NT2/D1 (cell line): Measurements from ENCODE around the gene SUSD3.
"Not testable (repeated sequence)": the region's sequence is repeated elsewhere in the genome, so short reads cannot be mapped to it uniquely, and the experiment has no call there.

ENCODE experiments used
- DNase-seq: peaks from one replicate; pipeline ENCODE4 v3.0.0-alpha.2; 2011; ENCODE audit warnings: low read depth, low spot score
- H3K27me3 ChIP-seq: 2 replicates; pipeline ENCODE4 v1.6.0; 2011; ENCODE audit warnings: mild to moderate bottlenecking; ENCODE audit not compliant: insufficient read length, insufficient read depth
- H3K36me3 ChIP-seq: 2 replicates; pipeline ENCODE4 v1.6.1; 2011; ENCODE audit warnings: mild to moderate bottlenecking, low read length, mixed read lengths; ENCODE audit not compliant: insufficient read depth, insufficient read length
- H3K4me1 ChIP-seq: 2 replicates; pipeline ENCODE4 v1.5.1; 2011; ENCODE audit not compliant: insufficient read depth, insufficient read length
- H3K4me3 ChIP-seq: 2 replicates; pipeline ENCODE4 v1.5.1; 2011; ENCODE audit warnings: low read depth; ENCODE audit not compliant: insufficient read length
- H3K9ac ChIP-seq: 2 replicates; pipeline ENCODE4 v1.6.0; 2011; ENCODE audit warnings: low read depth; ENCODE audit not compliant: insufficient read length
- H3K9me3 ChIP-seq: 2 replicates; pipeline ENCODE4 v1.5.1; 2011; ENCODE audit warnings: mild to moderate bottlenecking, low read length; ENCODE audit not compliant: insufficient read depth
- SUZ12 ChIP-seq: IDR thresholded peaks from 2 replicates; pipeline ENCODE4 v1.6.1; 2011; ENCODE audit not compliant: insufficient read length, insufficient read depth; ENCODE audit errors: extremely low read depth
- YY1 ChIP-seq: IDR thresholded peaks from 2 replicates; pipeline ENCODE4 v1.6.1; 2011; ENCODE audit not compliant: insufficient read length, insufficient read depth
- ZNF274 ChIP-seq: IDR thresholded peaks from 2 replicates; pipeline ENCODE4 v1.6.1; 2011; ENCODE audit warnings: mild to moderate bottlenecking, low read depth, low read length

Gene SUSD3

GRCh38 chr9:93115486-93116071, 57.1 kb downstream of the SUSD3 start:
- H3K27me3 ChIP-seq = no peaks in the 10 kb centered on the region
- no peaks in the 10 kb centered on the region for H3K9me3 ChIP-seq
- DNase-seq = no peak
- no peak overlapping the region for H3K9ac ChIP-seq
- H3K4me3 ChIP-seq = no peak overlapping the region
- peaks cover 24% of the 10 kb centered on the region for H3K4me1 ChIP-seq
- TF ChIP-seq YY1 = no peak
- TF ChIP-seq SUZ12 = no peak
- no peak for TF ChIP-seq ZNF274
- H3K36me3 ChIP-seq = peaks cover 12% of the 10 kb centered on the region

GRCh38 chr9:93116072-93116961, 57.8 kb downstream of the SUSD3 start:
- Histone ChIP-seq H3K4me3 (no peak overlapping the region), H3K9ac (peak overlapping the region; percentile 64), H3K27me3 (no peaks in the 10 kb centered on the region), H3K36me3 (peaks cover 12% of the 10 kb centered on the region), H3K9me3 (no peaks in the 10 kb centered on the region), H3K4me1 (peaks cover 20% of the 10 kb centered on the region)
- no peak for DNase-seq
- TF ChIP-seq YY1 (no peak), ZNF274 (no peak), SUZ12 (no peak)

- not testable (repeated sequence) for H3K27me3 ChIP-seq, H3K9ac ChIP-seq, H3K9me3 ChIP-seq, DNase-seq, H3K4me3 ChIP-seq
- peaks cover 21% of the 10 kb centered on the region for H3K36me3 ChIP-seq
- peaks cover 15% of the 10 kb centered on the region for H3K4me1 ChIP-seq
Measured at GRCh38 chr9:93117521-93117920, 59.0 kb downstream of the SUSD3 start.

GRCh38 chr9:93117924-93118862, 59.7 kb downstream of the SUSD3 start:
- peaks cover 26% of the 10 kb centered on the region for H3K36me3 ChIP-seq
- no peak for DNase-seq
- peaks cover 15% of the 10 kb centered on the region for H3K4me1 ChIP-seq
- no peaks in the 10 kb centered on the region for H3K9me3 ChIP-seq
- H3K9ac ChIP-seq = no peak overlapping the region
- no peak for TF ChIP-seq SUZ12
- no peak for TF ChIP-seq YY1
- no peak for TF ChIP-seq ZNF274
- no peak overlapping the region for H3K4me3 ChIP-seq
- no peaks in the 10 kb centered on the region for H3K27me3 ChIP-seq

GRCh38 chr9:93118863-93119702, 60.6 kb downstream of the SUSD3 start:
- no peak overlapping the region for H3K4me3 ChIP-seq
- no peaks in the 10 kb centered on the region for H3K9me3 ChIP-seq
- no peaks in the 10 kb centered on the region for H3K27me3 ChIP-seq
- TF ChIP-seq SUZ12 = no peak
- no peak for TF ChIP-seq ZNF274
- no peak for TF ChIP-seq YY1
- peaks cover 28% of the 10 kb centered on the region for H3K36me3 ChIP-seq
- peaks cover 15% of the 10 kb centered on the region for H3K4me1 ChIP-seq
- no peak for DNase-seq
- H3K9ac ChIP-seq = no peak overlapping the region

GRCh38 chr9:93119703-93119952, 61.1 kb downstream of the SUSD3 start:
- H3K9me3 ChIP-seq = no peaks in the 10 kb centered on the region
- no peak overlapping the region for H3K9ac ChIP-seq
- no peaks in the 10 kb centered on the region for H3K27me3 ChIP-seq
- TF ChIP-seq ZNF274 (no peak), SUZ12 (no peak), YY1 (no peak)
- peaks cover 31% of the 10 kb centered on the region for H3K36me3 ChIP-seq
- DNase-seq = no peak
- no peak overlapping the region for H3K4me3 ChIP-seq
- peaks cover 15% of the 10 kb centered on the region for H3K4me1 ChIP-seq
